Right atrium auricular region (tissue), 2 donors: ENCODE data around the gene STK10. TPM values are rescaled to one million over a fixed set of nuclear protein-coding genes. Genes with fewer than 3 reads are reported as not detected.

ENCODE experiments used
- DNase-seq: peaks from one replicate; pipeline ENCODE4 v3.0.0-alpha.2; 2019; ENCODE audit warnings: low spot score
- H3K27ac ChIP-seq, 2 donors: fragments of 200-600 bp; sonication (generic); 1 replicate in 1 of 2; 2 replicates in 1 of 2; pipeline ENCODE4 v1.5.1; 2016 to 2019
- H3K27me3 ChIP-seq, 2 donors: fragments of 200-600 bp; sonication (generic); one replicate each; pipeline versions ENCODE4 v1.5.1 to v1.6.0; 2017 to 2019
- H3K36me3 ChIP-seq: fragments of 200-600 bp; sonication (generic); one replicate; pipeline ENCODE4 v1.5.1; 2016
- H3K4me1 ChIP-seq, 2 donors: fragments of 200-600 bp; sonication (generic); one replicate each; pipeline versions ENCODE4 v1.5.1 to v1.6.0; 2017 to 2019
- H3K4me3 ChIP-seq, 2 donors: fragments of 200-600 bp; sonication (generic); 1 replicate in 1 of 2; 2 replicates in 1 of 2; pipeline ENCODE4 v1.5.1; 2017 to 2019; ENCODE audit warnings: mild to moderate bottlenecking in 1 of 2, moderate library complexity in 1 of 2
- H3K9me3 ChIP-seq, 2 donors: fragments of 200-600 bp; sonication (generic); one replicate each; pipeline ENCODE4 v1.5.1; 2019
- total RNA-seq, 2 donors: library from RNA; depleted of rRNA; stranded (reverse); fragments of >200 nt; gene quantifications; one replicate each; pipeline ENCODE4 v1.1.0, GENCODE V29; 2016
- TF ChIP-seq, protein P1 (sequence below), 2 donors: fragments of 200-600 bp; sonication (generic); IDR thresholded peaks; one replicate each; pipeline ENCODE4 v1.5.1; 2019; ENCODE audit warnings: antibody characterized with exemption in 2 of 2

STK10 gene
- total RNA-seq, 2 donors from 2014 or later = 6.9 to 10.8 TPM

DNA sequence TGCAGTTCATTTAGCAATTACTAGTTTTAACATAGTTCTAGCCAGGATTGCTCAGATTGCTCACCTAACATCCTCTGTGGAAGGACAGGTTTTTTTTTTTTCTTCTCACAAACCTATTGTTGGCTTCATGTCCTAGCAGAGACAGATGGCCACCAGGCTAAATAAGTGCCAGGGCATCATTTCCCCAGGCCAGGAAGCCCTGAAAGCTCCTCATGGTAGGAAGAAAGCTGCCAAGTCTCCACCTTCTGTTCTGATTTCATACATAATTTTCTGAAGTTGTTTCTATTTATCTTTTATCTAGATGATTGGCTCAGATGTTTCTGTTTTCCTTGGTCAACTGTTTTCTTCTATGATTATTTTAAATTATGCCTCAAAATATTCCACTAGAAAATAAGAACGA, 37.0 kb upstream of the STK10 start:
- Histone ChIP-seq H3K4me1 (no peaks in the 10 kb centered on the region), H3K36me3 (peaks cover 5% of the 10 kb centered on the region), H3K27ac (no peak overlapping the region), H3K27me3 (no peaks in the 10 kb centered on the region), H3K4me3 (no peak overlapping the region), H3K9me3 (no peaks in the 10 kb centered on the region)
- no peak for DNase-seq
- TF ChIP-seq, protein P1, sequence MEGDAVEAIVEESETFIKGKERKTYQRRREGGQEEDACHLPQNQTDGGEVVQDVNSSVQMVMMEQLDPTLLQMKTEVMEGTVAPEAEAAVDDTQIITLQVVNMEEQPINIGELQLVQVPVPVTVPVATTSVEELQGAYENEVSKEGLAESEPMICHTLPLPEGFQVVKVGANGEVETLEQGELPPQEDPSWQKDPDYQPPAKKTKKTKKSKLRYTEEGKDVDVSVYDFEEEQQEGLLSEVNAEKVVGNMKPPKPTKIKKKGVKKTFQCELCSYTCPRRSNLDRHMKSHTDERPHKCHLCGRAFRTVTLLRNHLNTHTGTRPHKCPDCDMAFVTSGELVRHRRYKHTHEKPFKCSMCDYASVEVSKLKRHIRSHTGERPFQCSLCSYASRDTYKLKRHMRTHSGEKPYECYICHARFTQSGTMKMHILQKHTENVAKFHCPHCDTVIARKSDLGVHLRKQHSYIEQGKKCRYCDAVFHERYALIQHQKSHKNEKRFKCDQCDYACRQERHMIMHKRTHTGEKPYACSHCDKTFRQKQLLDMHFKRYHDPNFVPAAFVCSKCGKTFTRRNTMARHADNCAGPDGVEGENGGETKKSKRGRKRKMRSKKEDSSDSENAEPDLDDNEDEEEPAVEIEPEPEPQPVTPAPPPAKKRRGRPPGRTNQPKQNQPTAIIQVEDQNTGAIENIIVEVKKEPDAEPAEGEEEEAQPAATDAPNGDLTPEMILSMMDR (IDR thresholded peaks at IDR 0.05) = no peak

DNA sequence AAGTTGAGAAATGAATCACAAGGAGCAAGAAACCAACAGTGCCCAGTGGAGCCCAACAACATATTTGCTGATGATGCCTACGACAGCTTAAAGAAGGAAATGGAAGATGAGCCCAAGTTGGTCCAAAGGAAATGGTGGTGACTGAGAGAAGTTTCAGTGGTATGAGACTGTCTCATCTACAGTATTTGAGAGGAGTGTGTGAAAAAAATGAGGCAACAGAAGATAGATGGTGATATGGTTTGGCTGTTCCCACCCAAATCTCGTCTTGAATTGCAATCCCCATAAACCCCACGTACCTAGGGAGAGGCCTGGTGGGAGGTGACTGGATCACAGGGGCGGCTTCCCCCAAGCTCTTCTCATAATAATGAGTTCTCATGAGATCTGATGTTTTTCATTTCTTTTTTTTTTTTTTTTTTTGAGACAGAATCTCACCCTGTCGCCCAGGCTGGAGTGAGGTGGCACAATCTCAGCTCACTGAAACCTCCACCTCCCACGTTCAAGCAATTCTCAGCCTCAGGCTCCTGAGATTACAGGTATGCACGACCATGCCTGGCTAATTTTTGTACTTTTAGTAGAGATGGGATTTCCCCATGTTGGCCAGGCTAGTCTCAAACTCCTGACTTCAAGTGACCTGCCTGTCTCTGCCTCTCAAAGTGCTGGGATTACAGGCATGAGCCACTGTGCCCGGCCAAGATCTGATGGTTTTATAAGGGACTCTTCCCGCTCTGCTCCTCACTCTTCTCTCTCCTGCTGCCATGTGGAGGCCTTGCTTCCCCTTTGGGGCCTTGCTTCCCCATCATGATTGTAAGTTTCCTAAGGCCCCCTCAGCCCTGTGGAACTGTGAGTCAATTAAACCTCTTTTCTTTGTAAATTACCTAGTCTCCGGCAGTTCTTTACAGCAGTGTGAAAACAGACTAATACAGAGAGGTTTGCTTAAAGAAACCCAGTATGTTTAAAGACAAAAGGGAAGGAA, 36.2 kb upstream of the STK10 start:
- H3K27me3 ChIP-seq = no peaks in the 10 kb centered on the region
- H3K27ac ChIP-seq = no peak overlapping the region
- peaks cover 9% of the 10 kb centered on the region for H3K36me3 ChIP-seq
- H3K4me3 ChIP-seq = no peak overlapping the region
- peaks cover 0 to 4% of the 10 kb centered on the region in 2 donors for H3K9me3 ChIP-seq
- TF ChIP-seq, protein P1 (IDR thresholded peaks at IDR 0.05) = no peak
- DNase-seq = no peak
- no peaks in the 10 kb centered on the region for H3K4me1 ChIP-seq

DNA sequence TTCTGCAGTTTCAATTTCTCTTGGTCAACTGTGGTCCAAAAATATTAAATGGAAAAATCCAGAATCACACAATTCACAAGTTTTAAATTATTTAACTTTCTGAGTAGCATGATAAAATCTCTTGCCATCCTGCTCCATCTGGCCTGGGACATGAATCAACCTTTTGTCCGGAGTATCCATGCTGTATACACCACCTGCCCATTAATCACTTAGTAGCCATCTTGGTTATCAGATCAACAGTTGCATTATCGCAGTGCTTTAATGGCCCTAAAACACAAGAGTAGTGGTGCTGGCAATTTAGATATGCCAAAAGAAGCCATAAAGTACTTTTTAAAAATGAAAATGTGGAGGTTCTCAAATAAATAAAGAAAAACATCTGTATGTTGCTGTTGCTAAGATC, 31.3 kb upstream of the STK10 start:
- DNase-seq = no peak
- Histone ChIP-seq H3K36me3 (peaks cover 9% of the 10 kb centered on the region), H3K9me3 (peaks cover 0 to 14% of the 10 kb centered on the region in 2 donors), H3K4me3 (no peak overlapping the region), H3K27ac (no peak overlapping the region), H3K27me3 (no peaks in the 10 kb centered on the region), H3K4me1 (no peaks in the 10 kb centered on the region)
- TF ChIP-seq, protein P1 (IDR thresholded peaks at IDR 0.05) = no peak

DNA sequence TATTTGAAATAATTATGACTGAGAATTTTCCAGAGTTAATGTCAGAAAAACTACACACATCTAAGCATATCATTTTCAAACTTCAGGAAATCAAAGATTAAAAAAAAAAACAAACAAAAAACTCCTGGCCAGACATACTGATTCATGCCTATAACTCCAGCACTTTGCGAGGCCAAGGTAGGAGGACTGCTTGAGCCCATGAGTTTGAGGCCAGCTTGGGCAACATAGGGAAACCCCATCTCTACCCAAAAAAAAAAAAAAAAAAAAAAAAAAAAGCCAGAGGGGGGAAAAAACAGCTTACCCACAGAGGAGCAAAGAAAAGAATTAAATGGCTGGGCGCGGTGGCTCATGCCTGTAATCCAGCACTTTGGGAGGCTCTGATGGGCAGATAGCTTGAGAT, 28.3 kb upstream of the STK10 start:
- Histone ChIP-seq H3K36me3 (peaks cover 17% of the 10 kb centered on the region), H3K27me3 (no peaks in the 10 kb centered on the region), H3K27ac (no peak overlapping the region), H3K4me3 (no peak overlapping the region), H3K9me3 (peaks cover 0 to 14% of the 10 kb centered on the region in 2 donors), H3K4me1 (no peaks in the 10 kb centered on the region)
- no peak for DNase-seq
- TF ChIP-seq, protein P1 (IDR thresholded peaks at IDR 0.05) = no peak

DNA sequence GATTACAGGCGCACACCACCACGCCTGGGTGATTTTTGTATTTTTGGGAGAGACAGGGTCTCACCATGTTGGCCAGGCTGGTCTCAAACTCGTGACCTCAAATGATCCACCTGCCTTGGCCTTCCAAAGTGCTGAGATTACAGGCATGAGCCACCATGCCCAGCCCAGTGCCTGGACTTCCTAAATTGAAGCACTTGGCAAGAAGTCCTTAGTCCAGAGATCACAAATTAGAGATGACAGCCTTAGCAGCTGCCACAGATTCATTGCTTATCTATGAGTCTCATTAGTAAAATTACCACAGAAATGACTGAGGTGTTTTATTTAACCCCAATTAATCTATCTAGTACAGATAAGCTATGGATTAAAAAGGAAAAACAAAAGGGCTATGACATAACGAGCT, 25.1 kb upstream of the STK10 start:
- Histone ChIP-seq H3K36me3 (peaks cover 9% of the 10 kb centered on the region), H3K9me3 (no peaks in the 10 kb centered on the region), H3K4me3 (no peak overlapping the region), H3K27me3 (no peaks in the 10 kb centered on the region), H3K27ac (no peak overlapping the region), H3K4me1 (no peaks in the 10 kb centered on the region)
- DNase-seq = no peak
- TF ChIP-seq, protein P1 (IDR thresholded peaks at IDR 0.05) = no peak
